ENCODE results near the gene MGAT4C. TPM values are rescaled to one million over a fixed set of nuclear protein-coding genes. Genes with fewer than 3 reads are reported as not detected.
A peak's percentile ranks its signal among the peaks of the same experiment; 100 is the strongest.

The MGAT4C gene
- total RNA-seq, 1 donor from 2014 or later: 1.2 TPM

DNA sequence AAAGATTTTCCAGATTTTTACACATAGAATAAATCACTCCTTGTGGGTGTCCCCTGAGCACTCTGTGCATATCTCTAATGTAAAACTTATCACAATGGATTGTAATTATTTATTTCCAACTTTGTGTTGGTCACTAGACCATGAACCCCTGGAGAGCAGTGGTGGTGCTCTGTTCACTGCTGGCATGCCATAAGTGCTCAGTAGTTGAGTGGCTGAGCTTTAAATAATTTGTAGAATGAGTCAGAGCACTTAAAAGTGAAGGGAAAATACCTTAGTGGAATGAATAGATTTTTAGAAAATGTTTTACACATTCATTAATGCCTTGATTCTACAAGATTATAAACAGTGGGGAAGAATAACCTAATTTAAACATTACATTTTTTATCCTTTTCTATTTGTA is 6.3 kb downstream of the MGAT4C start:
- Histone ChIP-seq H3K9me3 (ENCODE audit: insufficient read depth, low read depth, low read length) (no peaks in the 10 kb centered on the region), H3K36me3 (ENCODE audit: insufficient read depth, low read length) (no peaks in the 10 kb centered on the region), H3K79me2 (ENCODE audit: insufficient read depth, low read length) (no peaks in the 10 kb centered on the region), H4K20me1 (ENCODE audit: insufficient read depth, low read length) (no peaks in the 10 kb centered on the region), H3K4me3 (ENCODE audit: insufficient read depth, low read depth, low read length) (no peak overlapping the region), H3K9ac (ENCODE audit: low read length) (no peak overlapping the region), H3K4me2 (ENCODE audit: low read length) (peak overlapping the region; percentile 65), H3K4me1 (ENCODE audit: insufficient read depth, low read length) (peaks cover 13% of the 10 kb centered on the region), H3K27me3 (ENCODE audit: insufficient read depth, low read length) (no peaks in the 10 kb centered on the region), H3K27ac (ENCODE audit: low read depth, low read length) (peak overlapping the region; percentile 3), H2AFZ (ENCODE audit: low read depth, low read length) (no peak overlapping the region)
- FAIRE-seq (no peak), DNase-seq (ENCODE audit: low read depth) (peak; percentile 92)
- TF ChIP-seq EZH2 (IDR thresholded peaks at IDR 0.05; ENCODE audit: insufficient read depth, low read length): no peak
- no peak for TF ChIP-seq CTCF (IDR thresholded peaks at IDR 0.05; ENCODE audit: insufficient read depth, low read depth, low read length)
- Mint-ChIP-seq H3K4me1 (ENCODE audit: low read depth, unreplicated experiment) (peaks cover 38% of the 10 kb centered on the region), H3K27me3 (ENCODE audit: low read depth, unreplicated experiment) (no peaks in the 10 kb centered on the region), H3K4me3 (ENCODE audit: unreplicated experiment) (no peak overlapping the region), H3K36me3 (ENCODE audit: low read depth, unreplicated experiment) (no peaks in the 10 kb centered on the region), H3K27ac (ENCODE audit: unreplicated experiment) (peak overlapping the region; percentile 75), H3K9me3 (ENCODE audit: unreplicated experiment) (no peaks in the 10 kb centered on the region)

GRCh38 chr12:86249276-86249675 is 6.9 kb downstream of the MGAT4C start:
- DNase-seq (ENCODE audit: low read depth): peak; percentile 71
- peaks cover 34% of the 10 kb centered on the region for H3K4me1 Mint-ChIP-seq (ENCODE audit: low read depth, unreplicated experiment)
- peak overlapping the region; percentile 3 for H3K27ac ChIP-seq (ENCODE audit: low read depth, low read length)
- H3K9me3 ChIP-seq (ENCODE audit: insufficient read depth, low read depth, low read length): no peaks in the 10 kb centered on the region
- H3K9me3 Mint-ChIP-seq (ENCODE audit: unreplicated experiment): no peaks in the 10 kb centered on the region
- no peak for FAIRE-seq
- no peaks in the 10 kb centered on the region for H3K36me3 Mint-ChIP-seq (ENCODE audit: low read depth, unreplicated experiment)
- H3K27me3 Mint-ChIP-seq (ENCODE audit: low read depth, unreplicated experiment): no peaks in the 10 kb centered on the region
- H2AFZ ChIP-seq (ENCODE audit: low read depth, low read length): no peak overlapping the region
- TF ChIP-seq EZH2 (IDR thresholded peaks at IDR 0.05; ENCODE audit: insufficient read depth, low read length): no peak
- TF ChIP-seq CTCF (IDR thresholded peaks at IDR 0.05; ENCODE audit: insufficient read depth, low read depth, low read length): no peak
- no peaks in the 10 kb centered on the region for H3K36me3 ChIP-seq (ENCODE audit: insufficient read depth, low read length)
- H3K4me3 ChIP-seq (ENCODE audit: insufficient read depth, low read depth, low read length): no peak overlapping the region
- peak overlapping the region; percentile 75 for H3K27ac Mint-ChIP-seq (ENCODE audit: unreplicated experiment)
- peaks cover 13% of the 10 kb centered on the region for H3K4me1 ChIP-seq (ENCODE audit: insufficient read depth, low read length)
- no peak overlapping the region for H3K4me3 Mint-ChIP-seq (ENCODE audit: unreplicated experiment)
- no peaks in the 10 kb centered on the region for H4K20me1 ChIP-seq (ENCODE audit: insufficient read depth, low read length)
- H3K4me2 ChIP-seq (ENCODE audit: low read length): peak overlapping the region; percentile 65
- no peak overlapping the region for H3K9ac ChIP-seq (ENCODE audit: low read length)
- H3K79me2 ChIP-seq (ENCODE audit: insufficient read depth, low read length): no peaks in the 10 kb centered on the region
- no peaks in the 10 kb centered on the region for H3K27me3 ChIP-seq (ENCODE audit: insufficient read depth, low read length)

GRCh38 chr12:86247871-86248270 is 8.3 kb downstream of the MGAT4C start:
- H3K4me3 Mint-ChIP-seq (ENCODE audit: unreplicated experiment): no peak overlapping the region
- Histone ChIP-seq H3K27ac (ENCODE audit: low read depth, low read length) (no peak overlapping the region), H3K9ac (ENCODE audit: low read length) (no peak overlapping the region), H3K79me2 (ENCODE audit: insufficient read depth, low read length) (no peaks in the 10 kb centered on the region), H2AFZ (ENCODE audit: low read depth, low read length) (no peak overlapping the region), H3K4me1 (ENCODE audit: insufficient read depth, low read length) (peaks cover 13% of the 10 kb centered on the region), H3K4me3 (ENCODE audit: insufficient read depth, low read depth, low read length) (no peak overlapping the region), H3K9me3 (ENCODE audit: insufficient read depth, low read depth, low read length) (no peaks in the 10 kb centered on the region), H3K36me3 (ENCODE audit: insufficient read depth, low read length) (no peaks in the 10 kb centered on the region), H3K4me2 (ENCODE audit: low read length) (no peak overlapping the region), H3K27me3 (ENCODE audit: insufficient read depth, low read length) (no peaks in the 10 kb centered on the region), H4K20me1 (ENCODE audit: insufficient read depth, low read length) (no peaks in the 10 kb centered on the region)
- TF ChIP-seq CTCF (IDR thresholded peaks at IDR 0.05; ENCODE audit: insufficient read depth, low read depth, low read length) (no peak), EZH2 (IDR thresholded peaks at IDR 0.05; ENCODE audit: insufficient read depth, low read length) (no peak)
- H3K36me3 Mint-ChIP-seq (ENCODE audit: low read depth, unreplicated experiment): no peaks in the 10 kb centered on the region
- H3K27ac Mint-ChIP-seq (ENCODE audit: unreplicated experiment): no peak overlapping the region
- no peaks in the 10 kb centered on the region for H3K27me3 Mint-ChIP-seq (ENCODE audit: low read depth, unreplicated experiment)
- FAIRE-seq (no peak), DNase-seq (ENCODE audit: low read depth) (no peak)
- H3K4me1 Mint-ChIP-seq (ENCODE audit: low read depth, unreplicated experiment): peaks cover 26% of the 10 kb centered on the region
- H3K9me3 Mint-ChIP-seq (ENCODE audit: unreplicated experiment): no peaks in the 10 kb centered on the region

Data from astrocyte (in vitro differentiated cells and primary cell).